Measurements from ENCODE around the gene EXOC4.

- no peak for TF ChIP-seq CTCF (IDR thresholded peaks at IDR 0.05)
- TF ChIP-seq POLR2AphosphoS5 (IDR thresholded peaks at IDR 0.05) = no peak
Measured at GRCh38 chr7:134078991-134079390, 826.1 kb downstream of the EXOC4 start.
